Lung (tissue), 12 donors: ENCODE measurements around the gene SYCE1L. TPM values are rescaled to one million over a fixed set of nuclear protein-coding genes. Genes with fewer than 3 reads are reported as not detected.

Experiments used
- ATAC-seq: fragments of 200-7000 bp; cut with Tn5 transposase; one replicate; pipeline ENCODE4 v1.9.1; 2020; ENCODE audit warnings: moderate number of reproducible peaks; ENCODE audit not compliant: insufficient read depth, low FRiP score
- DNase-seq, 3 donors: peaks; one replicate each; pipeline ENCODE4 v3.0.0-alpha.2; 2013 to 2017
- H3K27ac ChIP-seq, 2 donors: one replicate each; pipeline ENCODE4 v1.5.1; 2013; ENCODE audit warnings: mild to moderate bottlenecking in 2 of 2, moderate library complexity in 2 of 2, control low read depth in 1 of 2, inconsistent platforms in 1 of 2, low read depth in 1 of 2, low read length in 1 of 2
- H3K27me3 ChIP-seq, 3 donors: one replicate each; pipeline ENCODE4 v1.5.1; 2013; ENCODE audit warnings: low read length in 2 of 3; ENCODE audit not compliant: control insufficient read depth in 3 of 3, insufficient read depth in 3 of 3
- H3K36me3 ChIP-seq, 4 donors: one replicate each; pipeline ENCODE4 v1.5.1; 2013; ENCODE audit warnings: low read length in 4 of 4, mild to moderate bottlenecking in 1 of 4, moderate library complexity in 1 of 4; ENCODE audit not compliant: control insufficient read depth in 4 of 4, insufficient read depth in 4 of 4
- H3K4me1 ChIP-seq, 5 donors: one replicate each; pipeline ENCODE4 v1.5.1; 2013; ENCODE audit warnings: low read length in 5 of 5, mild to moderate bottlenecking in 2 of 5, moderate library complexity in 1 of 5; ENCODE audit not compliant: control insufficient read depth in 5 of 5, insufficient read depth in 5 of 5
- H3K4me3 ChIP-seq: one replicate; pipeline ENCODE4 v1.5.1; 2013; ENCODE audit warnings: mild to moderate bottlenecking, control low read depth, moderate library complexity
- H3K9ac ChIP-seq, 2 donors: one replicate each; pipeline ENCODE4 v1.5.1; 2013; ENCODE audit warnings: low read length in 2 of 2, control low read depth in 1 of 2; ENCODE audit not compliant: insufficient read depth in 1 of 2
- H3K9me3 ChIP-seq, 4 donors: one replicate each; pipeline ENCODE4 v1.5.1; 2013; ENCODE audit warnings: low read length in 3 of 4, mild to moderate bottlenecking in 1 of 4, moderate library complexity in 1 of 4; ENCODE audit not compliant: control insufficient read depth in 4 of 4, insufficient read depth in 3 of 4
- CTCF ChIP-seq: IDR thresholded peaks from 2 replicates; pipeline ENCODE4 v1.5.1; 2012; ENCODE audit warnings: mild to moderate bottlenecking; ENCODE audit errors: control extremely low read depth, extremely low read depth
- WGBS, 2 donors: extraction: QIAGEN DNeasy Blood & Tissue Kit; methylation state at CpG; one replicate each; pipeline ENCODE4 v1.1.7; 2013; 5-methylcytosine and 5-hydroxymethylcytosine counted together
- polyA plus RNA-seq, 2 donors: library from polyadenylated mRNA; stranded (reverse); fragments of 200-250 nt; gene quantifications; one replicate each; pipeline ENCODE4 v1.2.1, GENCODE V29; 2013
- total RNA-seq, 2 donors: library from RNA; depleted of rRNA in 1 of 2; stranded (reverse); fragments of >200 nt in 1 of 2; gene quantifications; one replicate each; pipeline ENCODE4 v1.2.1, GENCODE V29; 2014 to 2021
- donor health status: control.
- donor health status: control.
- donor health status: Bipolar disorder and iron deficiency.
- donor health status: healthy.
- donor health status: DM: yes; HTN: yes; CAD: no.

The SYCE1L gene
- total and polyA plus RNA-seq, 4 donors = 1.4 to 6.9 (median 4.0) TPM; not detected in 1

DNA sequence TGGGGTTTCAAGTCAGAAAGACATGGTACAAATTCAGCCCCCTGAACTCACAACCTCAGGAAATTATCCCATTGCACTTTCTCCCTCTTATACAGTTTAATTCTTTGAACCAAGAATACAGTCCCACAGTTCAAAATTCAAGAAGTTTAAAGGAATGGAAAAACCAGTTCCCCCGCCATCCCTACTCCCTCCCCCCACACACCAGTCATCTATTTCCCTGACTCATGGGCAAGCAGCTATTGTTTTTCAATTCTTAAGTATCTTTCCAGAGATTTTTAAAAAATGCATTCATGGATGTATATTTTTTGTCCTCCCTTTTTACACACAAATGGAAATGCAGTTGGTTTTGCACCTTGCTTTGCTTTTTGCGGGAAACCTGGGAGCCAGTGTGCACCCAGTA, 7.3 kb downstream of the SYCE1L start:
- TF ChIP-seq CTCF = no peak
- WGBS, 2 donors = 85 to 92% methylated on average over 2 of the region's 2 CpGs
- Histone ChIP-seq H3K4me1 (no peaks in the 10 kb centered on the region), H3K27ac (no peak overlapping the region), H3K9me3 (no peaks in the 10 kb centered on the region), H3K27me3 (no peaks in the 10 kb centered on the region), H3K36me3 (no peaks in the 10 kb centered on the region), H3K9ac (no peak overlapping the region), H3K4me3 (no peak overlapping the region)
- DNase-seq (no peak), ATAC-seq (no peak)

DNA sequence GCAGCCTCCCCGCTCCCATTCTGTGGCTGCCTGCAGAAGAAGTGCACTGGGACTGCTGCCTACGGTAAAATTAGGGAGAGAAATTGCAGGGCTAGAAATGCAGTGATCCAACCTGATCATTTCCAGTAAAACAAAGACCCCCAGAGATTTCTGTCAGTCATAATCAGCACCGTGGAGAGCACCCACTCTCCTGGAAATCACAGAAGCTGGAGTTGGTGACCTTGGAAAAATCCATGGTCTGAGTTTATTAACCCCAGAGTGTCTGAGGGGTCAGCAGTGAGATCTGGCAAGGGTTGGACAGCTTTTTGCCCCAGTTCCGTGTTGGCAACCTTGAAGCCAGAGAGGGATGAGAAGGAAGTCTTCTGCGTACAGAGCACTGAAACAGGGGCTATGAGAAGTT, 7.8 kb downstream of the SYCE1L start:
- WGBS, 2 donors = 69 to 77% methylated on average over 5 of the region's 5 CpGs
- peaks cover 0 to 4% (median 0%) of the 10 kb centered on the region in 5 donors for H3K4me1 ChIP-seq
- ATAC-seq = no peak

DNA sequence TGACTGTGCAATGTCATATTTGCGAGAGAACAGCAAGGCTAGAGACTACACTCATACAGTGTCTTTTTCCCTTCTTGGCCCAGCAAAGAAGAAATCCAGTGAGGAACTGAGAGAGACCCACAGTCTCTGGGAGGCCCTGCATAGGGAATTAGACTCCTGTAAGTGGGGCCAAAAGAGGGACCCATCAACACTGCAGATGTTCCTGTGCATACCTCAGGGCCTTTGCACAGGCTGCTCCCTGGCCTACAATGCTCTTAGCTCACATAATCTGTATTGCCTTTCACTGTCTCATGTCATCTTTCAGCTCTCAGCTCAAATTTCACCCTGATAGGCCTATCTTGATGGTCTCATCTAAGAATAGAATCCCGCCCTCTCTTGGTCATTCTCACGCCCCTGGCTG, 9.2 kb downstream of the SYCE1L start:
- H3K4me1 ChIP-seq = peaks cover 0 to 11% (median 0%) of the 10 kb centered on the region in 5 donors
- no peak overlapping the region for H3K9ac ChIP-seq
- 80 to 99% methylated on average over 3 of the region's 3 CpGs for WGBS, 2 donors
- ATAC-seq = no peak
- no peak for DNase-seq
- TF ChIP-seq CTCF = no peak
- H3K27me3 ChIP-seq = no peaks in the 10 kb centered on the region
- H3K9me3 ChIP-seq = no peaks in the 10 kb centered on the region
- no peak overlapping the region for H3K27ac ChIP-seq
- H3K4me3 ChIP-seq = no peak overlapping the region
- H3K36me3 ChIP-seq = no peaks in the 10 kb centered on the region

More for the DNA sequence above, 7.8 kb downstream of the SYCE1L start:
- H3K9me3 ChIP-seq = no peaks in the 10 kb centered on the region
- peak in 2 of 3 donors; percentile 24 to 31 for DNase-seq
- H3K4me3 ChIP-seq = no peak overlapping the region
- no peaks in the 10 kb centered on the region for H3K36me3 ChIP-seq
- H3K27ac ChIP-seq = no peak overlapping the region
- no peaks in the 10 kb centered on the region for H3K27me3 ChIP-seq
- TF ChIP-seq CTCF = no peak
- no peak overlapping the region for H3K9ac ChIP-seq
